ENCODE measurements around the gene CMPK1.

DNA sequence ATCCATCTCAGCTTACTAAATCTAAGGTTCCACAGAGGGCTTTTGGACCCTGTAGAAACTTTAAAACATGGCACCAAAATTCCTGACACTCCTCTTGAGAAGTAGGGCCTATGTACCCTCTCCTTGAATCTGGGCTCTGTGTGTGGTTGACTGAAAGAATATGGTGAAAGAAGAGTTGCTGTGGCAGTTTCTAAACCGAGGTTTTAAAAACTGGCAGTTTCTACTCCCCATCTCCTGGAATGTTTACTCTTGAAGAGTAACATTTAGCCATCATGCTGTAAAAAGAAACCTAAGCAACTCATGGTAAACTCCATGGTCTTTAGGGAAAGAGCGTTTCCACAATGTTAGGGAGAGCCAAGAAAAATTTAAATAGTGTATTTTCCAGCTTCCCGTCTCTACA is 4.6 kb upstream of the CMPK1 start:
- no peak for TF ChIP-seq GABPA (IDR thresholded peaks at IDR 0.05; ENCODE audit: low read depth)
- TF ChIP-seq, protein P1, sequence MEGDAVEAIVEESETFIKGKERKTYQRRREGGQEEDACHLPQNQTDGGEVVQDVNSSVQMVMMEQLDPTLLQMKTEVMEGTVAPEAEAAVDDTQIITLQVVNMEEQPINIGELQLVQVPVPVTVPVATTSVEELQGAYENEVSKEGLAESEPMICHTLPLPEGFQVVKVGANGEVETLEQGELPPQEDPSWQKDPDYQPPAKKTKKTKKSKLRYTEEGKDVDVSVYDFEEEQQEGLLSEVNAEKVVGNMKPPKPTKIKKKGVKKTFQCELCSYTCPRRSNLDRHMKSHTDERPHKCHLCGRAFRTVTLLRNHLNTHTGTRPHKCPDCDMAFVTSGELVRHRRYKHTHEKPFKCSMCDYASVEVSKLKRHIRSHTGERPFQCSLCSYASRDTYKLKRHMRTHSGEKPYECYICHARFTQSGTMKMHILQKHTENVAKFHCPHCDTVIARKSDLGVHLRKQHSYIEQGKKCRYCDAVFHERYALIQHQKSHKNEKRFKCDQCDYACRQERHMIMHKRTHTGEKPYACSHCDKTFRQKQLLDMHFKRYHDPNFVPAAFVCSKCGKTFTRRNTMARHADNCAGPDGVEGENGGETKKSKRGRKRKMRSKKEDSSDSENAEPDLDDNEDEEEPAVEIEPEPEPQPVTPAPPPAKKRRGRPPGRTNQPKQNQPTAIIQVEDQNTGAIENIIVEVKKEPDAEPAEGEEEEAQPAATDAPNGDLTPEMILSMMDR (IDR thresholded peaks at IDR 0.05; ENCODE audit: insufficient read depth, low read length), result no peak
- no peak for TF ChIP-seq POLR2AphosphoS5 (IDR thresholded peaks at IDR 0.05; ENCODE audit: low read depth)
- TF ChIP-seq, protein P2, sequence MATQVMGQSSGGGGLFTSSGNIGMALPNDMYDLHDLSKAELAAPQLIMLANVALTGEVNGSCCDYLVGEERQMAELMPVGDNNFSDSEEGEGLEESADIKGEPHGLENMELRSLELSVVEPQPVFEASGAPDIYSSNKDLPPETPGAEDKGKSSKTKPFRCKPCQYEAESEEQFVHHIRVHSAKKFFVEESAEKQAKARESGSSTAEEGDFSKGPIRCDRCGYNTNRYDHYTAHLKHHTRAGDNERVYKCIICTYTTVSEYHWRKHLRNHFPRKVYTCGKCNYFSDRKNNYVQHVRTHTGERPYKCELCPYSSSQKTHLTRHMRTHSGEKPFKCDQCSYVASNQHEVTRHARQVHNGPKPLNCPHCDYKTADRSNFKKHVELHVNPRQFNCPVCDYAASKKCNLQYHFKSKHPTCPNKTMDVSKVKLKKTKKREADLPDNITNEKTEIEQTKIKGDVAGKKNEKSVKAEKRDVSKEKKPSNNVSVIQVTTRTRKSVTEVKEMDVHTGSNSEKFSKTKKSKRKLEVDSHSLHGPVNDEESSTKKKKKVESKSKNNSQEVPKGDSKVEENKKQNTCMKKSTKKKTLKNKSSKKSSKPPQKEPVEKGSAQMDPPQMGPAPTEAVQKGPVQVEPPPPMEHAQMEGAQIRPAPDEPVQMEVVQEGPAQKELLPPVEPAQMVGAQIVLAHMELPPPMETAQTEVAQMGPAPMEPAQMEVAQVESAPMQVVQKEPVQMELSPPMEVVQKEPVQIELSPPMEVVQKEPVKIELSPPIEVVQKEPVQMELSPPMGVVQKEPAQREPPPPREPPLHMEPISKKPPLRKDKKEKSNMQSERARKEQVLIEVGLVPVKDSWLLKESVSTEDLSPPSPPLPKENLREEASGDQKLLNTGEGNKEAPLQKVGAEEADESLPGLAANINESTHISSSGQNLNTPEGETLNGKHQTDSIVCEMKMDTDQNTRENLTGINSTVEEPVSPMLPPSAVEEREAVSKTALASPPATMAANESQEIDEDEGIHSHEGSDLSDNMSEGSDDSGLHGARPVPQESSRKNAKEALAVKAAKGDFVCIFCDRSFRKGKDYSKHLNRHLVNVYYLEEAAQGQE (IDR thresholded peaks at IDR 0.05; ENCODE audit: insufficient replicate concordance, low read depth), result no peak
